Renal cortex interstitium (tissue), 11 donors: ENCODE data around the gene IL17C. TPM values are rescaled to one million over a fixed set of nuclear protein-coding genes. Genes with fewer than 3 reads are reported as not detected.

Experiments used
- DNase-seq, 11 donors: peaks; one replicate each; pipeline ENCODE4 v3.0.0-alpha.2; 2013; ENCODE audit warnings: low read depth in 9 of 11, low spot score in 4 of 11; ENCODE audit errors: extremely low read depth in 1 of 11
- polyA plus RNA-seq, 3 donors: library from polyadenylated mRNA; unstranded; fragments of 120-200 nt; gene quantifications; one replicate each; pipeline ENCODE4 v1.2.1, GENCODE V29; 2013; ENCODE audit not compliant: insufficient read length in 3 of 3

Gene IL17C
- polyA plus RNA-seq, 3 donors = not detected

- DNase-seq = no peak
Measured at GRCh38 chr16:88623858-88624257, 14.5 kb upstream of the IL17C start.

GRCh38 chr16:88624481-88624880 is 13.9 kb upstream of the IL17C start:
- DNase-seq = no peak

- DNase-seq = no peak
Measured at GRCh38 chr16:88624977-88625576, 13.3 kb upstream of the IL17C start.

GRCh38 chr16:88626646-88627045 is 11.7 kb upstream of the IL17C start:
- no peak for DNase-seq

GRCh38 chr16:88627531-88628411 is 10.6 kb upstream of the IL17C start:
- DNase-seq = no peak

- no peak for DNase-seq
Measured at GRCh38 chr16:88628512-88628974, 9.8 kb upstream of the IL17C start.

- no peak for DNase-seq
Measured at GRCh38 chr16:88629835-88630234, 8.5 kb upstream of the IL17C start.

- no peak for DNase-seq
Measured at GRCh38 chr16:88630433-88630832, 7.9 kb upstream of the IL17C start.

- DNase-seq = no peak
Measured at GRCh38 chr16:88630941-88631340, 7.4 kb upstream of the IL17C start.

GRCh38 chr16:88631384-88631783 is 7.0 kb upstream of the IL17C start:
- no peak for DNase-seq

GRCh38 chr16:88631920-88632586 is 6.3 kb upstream of the IL17C start:
- no peak for DNase-seq

GRCh38 chr16:88632587-88632930 is 5.8 kb upstream of the IL17C start:
- no peak for DNase-seq

GRCh38 chr16:88633684-88634140 is 4.7 kb upstream of the IL17C start:
- no peak for DNase-seq

GRCh38 chr16:88634141-88634993 is 4.0 kb upstream of the IL17C start:
- DNase-seq = no peak

- DNase-seq = no peak
Measured at GRCh38 chr16:88634994-88635670, 3.2 kb upstream of the IL17C start.

GRCh38 chr16:88635671-88636319 is 2.6 kb upstream of the IL17C start:
- DNase-seq = no peak

GRCh38 chr16:88636488-88637265 is 1.7 kb upstream of the IL17C start:
- DNase-seq = no peak
